IPS DF 4.7 (cell line): ENCODE measurements around the gene AMBP.

ENCODE experiments used
- DNase-seq: peaks from one replicate; pipeline ENCODE4 v3.0.0-alpha.2; 2013; ENCODE audit warnings: low spot score; ENCODE audit errors: extremely low read depth

The AMBP gene

DNA sequence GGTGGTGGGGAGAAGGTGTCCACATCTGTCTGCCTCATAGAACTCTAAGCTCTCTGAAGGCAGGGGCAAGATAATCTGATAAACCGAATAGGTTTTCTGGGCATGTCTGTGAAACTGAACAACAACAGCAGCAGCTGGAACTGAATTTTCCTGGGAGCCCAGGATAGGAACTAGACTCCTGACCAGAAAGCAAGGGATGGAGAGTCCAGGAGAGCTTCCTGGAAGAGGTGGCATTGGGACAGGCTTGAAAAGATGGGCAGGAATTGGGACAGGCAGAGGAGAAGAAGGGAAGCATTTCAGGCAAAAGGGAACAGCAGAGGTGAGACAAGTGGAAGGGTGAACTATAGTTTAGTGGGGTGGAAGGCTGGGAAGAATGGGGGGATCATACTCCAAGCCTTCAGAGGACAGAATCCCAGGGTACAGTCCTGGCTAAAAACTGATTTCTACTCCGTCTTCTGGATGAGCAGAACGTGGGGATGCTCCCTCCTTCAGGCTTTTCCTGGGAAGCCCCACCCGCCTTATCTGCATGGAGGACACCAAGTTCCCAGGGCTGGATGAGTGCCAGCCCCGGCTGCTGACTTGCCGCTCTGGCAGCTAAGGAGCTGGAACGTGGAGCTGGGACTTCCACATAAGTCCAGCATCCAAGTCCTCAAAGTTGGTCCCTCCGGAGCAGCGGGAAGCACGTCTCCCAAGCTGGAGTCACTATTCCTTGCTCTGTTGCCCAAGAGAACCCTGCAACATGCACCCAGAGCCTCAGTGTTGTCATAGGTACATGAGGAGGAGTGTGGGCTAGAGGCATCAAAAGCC is 34.9 kb upstream of the AMBP start:
- DNase-seq = no peak

DNA sequence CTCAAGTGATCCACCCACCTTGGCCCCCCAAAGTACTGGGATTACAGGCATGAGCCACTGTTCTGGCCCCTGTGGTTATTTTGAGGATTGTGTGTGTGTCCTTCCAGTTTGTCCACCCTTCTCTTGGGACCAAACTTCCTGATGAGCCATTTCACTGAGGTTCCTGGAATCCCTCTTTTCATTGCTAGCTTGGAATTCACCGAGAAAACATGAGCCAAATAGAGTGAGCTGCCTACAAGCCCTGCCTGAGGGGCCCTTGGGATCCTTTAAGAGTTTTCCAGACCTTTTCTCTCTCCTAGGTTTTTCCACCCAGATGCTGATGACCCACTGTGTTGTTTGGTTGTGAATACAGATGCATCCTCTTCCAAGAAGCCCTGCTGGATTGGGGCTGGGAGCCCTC is 34.2 kb upstream of the AMBP start:
- DNase-seq = no peak

DNA sequence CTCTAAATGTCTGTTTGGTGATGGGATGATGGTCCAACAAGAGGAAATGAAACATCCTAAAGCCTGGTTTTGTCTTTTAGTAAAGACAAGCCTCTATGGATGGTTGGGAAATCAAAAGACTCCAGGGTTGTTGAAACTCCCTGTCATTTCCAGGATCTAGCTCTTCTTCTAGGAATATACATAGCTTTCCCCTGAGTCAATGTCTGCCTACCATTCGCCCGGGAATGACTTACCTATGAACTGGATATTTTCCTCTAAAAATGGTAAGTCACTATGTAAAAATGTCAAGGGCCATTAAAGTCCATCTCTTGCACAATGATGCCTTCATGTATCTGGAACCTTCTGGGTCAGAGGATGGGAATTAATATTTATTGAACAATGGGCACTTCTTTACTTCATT is 32.1 kb upstream of the AMBP start:
- no peak for DNase-seq

DNA sequence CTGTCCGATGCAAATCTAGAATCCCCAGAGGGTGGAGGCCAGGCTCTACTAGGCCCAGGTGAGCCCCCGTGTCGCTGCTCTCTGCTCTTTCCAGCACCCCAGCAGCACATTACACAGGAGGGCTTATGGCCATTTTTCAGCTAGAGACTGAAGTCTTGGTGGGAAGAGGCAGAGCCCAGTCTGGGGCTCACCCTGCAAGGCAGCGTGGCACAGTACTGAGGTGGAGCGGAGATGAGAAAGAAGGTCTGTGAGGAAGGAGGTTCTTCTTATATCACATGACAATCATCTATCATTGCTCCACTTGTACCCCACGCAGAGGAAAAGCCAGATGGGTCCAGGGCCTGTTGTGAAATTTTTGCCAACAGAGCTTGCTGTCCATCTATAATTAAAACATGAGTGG is 31.0 kb upstream of the AMBP start:
- DNase-seq = no peak

DNA sequence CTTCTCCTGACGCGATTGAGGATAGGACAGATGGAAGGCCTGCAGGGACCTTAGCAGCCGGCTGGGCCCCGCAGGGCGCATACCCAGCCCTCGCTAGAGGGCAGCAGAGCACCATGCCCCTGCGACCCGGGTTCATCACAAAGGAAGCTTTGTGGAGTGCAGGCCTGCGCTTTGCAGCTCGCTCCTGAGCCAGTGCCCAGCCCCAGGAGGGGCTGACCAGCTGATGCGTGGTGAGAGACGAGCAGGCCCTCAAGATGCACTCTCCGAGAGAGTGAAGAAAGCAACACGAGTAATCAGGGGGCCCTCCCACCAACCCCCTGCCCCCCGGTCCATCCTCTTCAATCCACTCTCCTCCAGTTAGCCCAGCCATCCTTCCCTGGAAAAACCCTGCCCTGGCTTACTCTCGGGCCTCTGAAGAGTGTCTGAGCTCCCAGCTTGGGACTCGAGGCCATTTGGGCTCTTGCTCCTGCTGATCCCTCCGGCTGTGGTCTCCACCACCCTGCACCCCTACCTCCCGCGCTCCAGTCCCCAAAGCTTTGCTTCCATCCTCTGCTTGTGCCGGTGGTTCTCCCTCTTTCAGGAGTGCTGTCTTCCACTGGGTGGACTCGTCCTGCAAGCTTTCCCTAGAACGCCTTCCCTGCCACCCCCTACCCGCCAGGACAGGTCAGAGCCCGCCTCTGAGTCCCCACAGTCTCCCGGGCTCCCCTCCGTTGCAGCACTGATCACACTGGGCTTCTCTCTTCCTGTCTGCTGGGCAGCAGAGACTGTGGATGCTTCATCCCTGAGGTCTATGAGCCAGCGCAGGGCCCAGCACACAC is 30.1 kb upstream of the AMBP start:
- DNase-seq = peak; percentile 74

DNA sequence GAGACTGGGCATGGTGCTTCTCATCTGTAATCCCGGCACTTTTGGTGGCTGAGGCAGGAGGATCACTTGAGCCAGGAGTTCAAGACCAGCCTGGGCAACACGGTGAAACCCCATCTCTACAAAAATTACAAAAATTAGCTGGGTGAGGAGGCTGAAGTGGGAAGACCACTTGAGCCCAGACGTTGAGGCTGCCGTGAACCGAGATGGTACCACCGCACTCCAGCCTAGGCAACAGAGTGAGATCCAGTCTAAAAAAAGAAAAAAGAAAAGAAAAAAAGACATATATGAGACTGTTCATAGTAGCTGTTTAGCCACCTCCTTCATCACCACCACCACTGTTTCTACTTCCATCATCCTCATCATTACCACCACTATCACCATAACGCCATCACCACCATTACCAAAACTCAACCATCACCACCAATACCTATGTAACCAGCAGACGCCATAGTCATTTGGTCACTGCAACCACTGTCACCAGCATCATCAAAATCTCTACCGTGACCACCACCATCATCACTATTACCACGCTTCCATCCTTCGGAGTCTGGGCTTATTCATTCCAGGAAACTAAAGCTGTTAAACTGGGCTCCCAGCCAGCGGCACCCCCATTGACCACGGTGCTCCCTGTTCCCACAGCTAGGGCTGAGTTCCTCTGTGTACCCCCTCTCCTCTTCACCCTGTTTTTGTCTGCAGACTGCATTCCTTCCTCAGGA is 29.3 kb upstream of the AMBP start:
- DNase-seq = no peak

DNA sequence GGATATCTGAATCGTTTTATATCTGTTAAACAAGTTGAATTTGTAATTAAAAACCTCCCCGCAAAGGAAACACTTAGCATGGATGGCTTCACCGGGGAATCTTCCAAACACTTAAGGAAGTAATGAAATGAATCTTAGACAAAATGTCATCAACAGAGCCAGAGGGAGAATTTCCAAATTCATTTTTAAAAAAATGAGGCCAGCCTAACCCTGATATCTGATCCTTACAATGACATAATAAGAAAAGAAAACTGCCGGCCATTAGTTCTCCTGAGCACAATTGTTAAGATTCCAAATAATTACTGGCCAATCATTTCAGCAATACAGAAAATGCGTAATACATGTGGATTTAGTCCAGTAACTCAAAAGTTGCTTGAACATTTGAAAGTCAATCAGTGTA is 27.1 kb upstream of the AMBP start:
- DNase-seq = no peak

DNA sequence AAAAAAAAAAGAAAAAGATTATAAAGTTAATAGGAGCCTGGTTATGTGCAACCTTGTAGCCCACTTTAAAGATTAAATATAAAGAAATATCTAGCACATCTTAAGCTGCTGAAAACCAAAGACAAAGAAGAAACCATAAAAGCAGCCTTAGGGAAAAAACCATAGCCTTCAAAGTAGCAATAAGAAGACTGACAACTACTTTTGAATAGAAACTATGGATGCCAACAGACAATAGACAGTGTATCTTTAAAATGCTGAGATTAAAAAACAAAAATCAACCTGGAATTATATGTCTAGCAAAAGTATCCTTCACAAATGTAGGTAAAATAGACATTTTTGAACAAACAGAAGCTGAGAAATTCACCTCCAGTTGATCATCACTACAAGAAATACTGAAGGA is 24.4 kb upstream of the AMBP start:
- DNase-seq = no peak

DNA sequence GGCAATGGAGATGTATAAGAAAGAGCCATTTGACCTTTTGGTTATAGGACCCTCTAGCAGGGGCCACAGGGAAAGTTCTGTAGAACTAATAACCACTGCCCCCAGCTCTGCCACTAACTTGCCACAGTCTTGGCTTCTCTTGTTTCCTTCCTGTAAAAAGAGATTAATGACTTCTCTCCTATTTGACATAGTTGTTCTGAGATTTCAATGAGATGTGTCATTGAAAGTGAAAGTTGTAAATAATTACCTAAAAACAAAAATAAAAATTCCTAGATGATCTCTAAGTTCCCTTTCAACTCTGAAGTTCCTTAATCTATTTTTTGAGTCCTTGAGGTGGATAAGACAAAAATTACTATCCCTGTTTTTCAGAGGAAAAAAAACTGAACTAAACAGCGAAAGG is 22.4 kb upstream of the AMBP start:
- no peak for DNase-seq

DNA sequence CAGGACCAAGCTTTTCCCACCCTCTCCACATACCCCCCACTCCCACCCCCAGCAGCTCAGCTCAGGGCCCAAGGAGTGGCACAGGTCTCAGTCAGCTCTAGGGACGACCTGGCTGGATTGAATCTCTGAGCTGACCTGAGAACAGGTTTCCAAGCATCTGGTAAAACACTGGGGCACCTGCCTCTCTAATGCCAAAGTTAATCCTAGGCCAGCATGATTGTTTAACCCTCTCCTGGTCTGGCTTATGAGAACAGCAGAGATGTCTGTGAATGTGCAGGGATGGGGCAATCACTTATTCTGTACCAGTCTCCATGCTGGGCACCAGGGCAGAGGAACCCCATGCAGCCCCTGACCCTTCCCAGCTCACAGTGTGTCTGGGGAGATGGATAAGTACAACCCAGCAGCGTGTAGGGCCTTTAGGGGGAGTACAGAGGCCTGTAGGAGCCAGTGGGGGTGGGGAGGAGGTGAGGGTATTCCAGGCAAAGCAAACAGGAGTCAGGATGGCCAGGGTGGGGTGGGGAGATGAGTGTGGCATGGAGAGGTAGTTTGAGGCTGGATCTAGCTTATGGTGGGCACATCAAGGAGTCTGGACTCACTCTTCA is 21.7 kb upstream of the AMBP start:
- no peak for DNase-seq

DNA sequence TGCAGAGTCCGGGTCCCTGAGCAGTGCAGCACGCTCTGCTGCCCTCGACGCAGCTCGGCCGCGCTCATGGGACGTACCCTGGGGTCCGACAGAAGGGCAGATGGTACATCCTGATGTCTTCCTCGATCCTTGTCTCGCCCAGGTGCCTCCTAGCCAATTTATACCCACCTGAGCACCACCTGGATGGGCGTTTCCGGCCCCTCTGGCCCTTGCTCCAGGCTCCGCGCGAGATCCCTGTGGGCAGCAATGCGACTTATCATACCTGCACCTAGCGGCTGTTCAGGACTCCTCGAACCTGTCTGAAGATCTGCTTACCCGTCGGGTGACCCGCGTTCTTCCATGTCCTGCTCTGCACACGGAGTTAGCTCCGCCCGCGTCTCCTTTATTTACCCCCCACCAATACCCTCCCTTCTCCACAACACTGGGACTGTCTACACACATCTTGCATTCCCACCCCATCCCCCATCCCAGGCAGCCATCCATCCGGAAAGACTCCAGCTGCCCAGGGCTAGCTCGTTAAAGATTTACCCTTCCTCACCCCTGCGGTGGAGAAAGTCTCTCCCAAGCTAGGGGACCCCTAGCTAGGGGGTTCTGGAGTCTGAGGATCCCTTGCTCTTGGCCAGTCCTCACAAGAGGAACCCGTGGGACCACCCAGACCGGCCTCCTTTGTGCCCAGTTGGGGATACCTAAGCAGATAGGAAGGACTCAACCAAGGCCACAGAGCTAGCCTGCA is 21.0 kb upstream of the AMBP start, which contains the start of gene KIF12:
TSS of gene KIF12 (minus strand) at position 357 of the 733 bp plus-strand sequence. CDS start at position 341, 16 bp downstream.
- DNase-seq = no peak

DNA sequence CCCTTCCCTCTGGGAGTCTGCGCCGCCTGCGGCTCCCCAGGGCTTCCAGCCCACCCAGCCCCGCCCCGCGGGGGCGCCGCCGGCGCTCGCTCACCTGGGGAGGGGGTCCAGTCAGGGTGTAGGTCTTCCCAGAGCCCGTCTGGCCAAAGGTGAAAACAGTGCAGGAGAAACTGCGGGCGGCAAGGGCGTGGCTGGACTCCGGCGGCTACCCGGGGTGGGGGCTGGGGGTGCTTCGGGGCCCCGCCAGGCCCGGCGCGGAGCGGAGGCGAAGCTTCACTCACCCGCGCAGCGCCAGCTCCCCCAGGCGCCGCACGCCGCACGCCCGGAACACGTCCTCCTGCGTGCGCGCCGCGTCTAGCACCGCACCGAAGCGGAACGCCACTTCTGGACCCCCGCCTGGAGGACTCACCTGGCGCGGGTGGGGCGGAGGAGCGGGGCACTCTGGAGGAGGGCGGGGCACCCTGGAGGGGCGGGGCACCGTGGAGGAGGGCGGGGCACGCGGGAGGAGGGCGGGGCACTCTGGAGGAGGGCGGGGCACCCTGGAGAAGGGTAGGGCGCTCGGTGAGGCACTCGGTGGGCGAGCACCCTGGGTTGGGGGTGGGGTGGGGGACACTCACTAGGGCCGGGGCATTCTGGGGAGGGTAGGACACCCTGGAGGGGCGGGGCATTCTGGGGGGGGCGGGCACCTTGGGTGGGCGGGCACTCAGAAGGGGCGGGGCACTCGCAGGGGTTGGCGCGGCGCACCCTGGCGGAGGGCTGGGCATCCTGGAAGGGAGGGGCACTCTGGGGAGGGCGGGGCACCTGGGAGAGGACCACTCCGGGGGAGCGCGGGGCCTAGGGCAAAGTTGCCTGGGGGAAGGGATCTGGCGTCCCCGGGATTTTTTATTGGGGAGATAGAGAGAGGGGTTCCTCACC is 20.2 kb upstream of the AMBP start:
- DNase-seq = no peak

DNA sequence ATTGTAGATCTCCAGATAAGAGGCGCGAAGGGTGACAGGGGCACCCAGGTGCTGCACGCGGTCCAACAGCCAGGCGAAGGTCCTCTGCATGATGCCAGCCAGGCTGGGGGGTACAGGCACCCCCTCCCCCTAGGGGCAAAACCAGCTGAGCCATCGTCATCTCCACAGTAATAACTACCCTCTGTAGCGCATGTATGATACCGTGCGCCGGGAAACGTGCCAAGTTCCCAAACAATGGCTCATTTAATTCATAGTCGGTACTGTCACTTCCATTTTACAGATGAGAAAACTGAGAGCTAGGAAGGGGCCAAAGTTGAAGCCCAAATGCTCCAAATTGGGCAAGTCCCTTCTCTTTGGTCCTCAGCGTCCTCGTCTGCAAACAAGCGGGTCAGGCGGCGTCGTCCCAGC is 19.5 kb upstream of the AMBP start:
- DNase-seq = no peak

DNA sequence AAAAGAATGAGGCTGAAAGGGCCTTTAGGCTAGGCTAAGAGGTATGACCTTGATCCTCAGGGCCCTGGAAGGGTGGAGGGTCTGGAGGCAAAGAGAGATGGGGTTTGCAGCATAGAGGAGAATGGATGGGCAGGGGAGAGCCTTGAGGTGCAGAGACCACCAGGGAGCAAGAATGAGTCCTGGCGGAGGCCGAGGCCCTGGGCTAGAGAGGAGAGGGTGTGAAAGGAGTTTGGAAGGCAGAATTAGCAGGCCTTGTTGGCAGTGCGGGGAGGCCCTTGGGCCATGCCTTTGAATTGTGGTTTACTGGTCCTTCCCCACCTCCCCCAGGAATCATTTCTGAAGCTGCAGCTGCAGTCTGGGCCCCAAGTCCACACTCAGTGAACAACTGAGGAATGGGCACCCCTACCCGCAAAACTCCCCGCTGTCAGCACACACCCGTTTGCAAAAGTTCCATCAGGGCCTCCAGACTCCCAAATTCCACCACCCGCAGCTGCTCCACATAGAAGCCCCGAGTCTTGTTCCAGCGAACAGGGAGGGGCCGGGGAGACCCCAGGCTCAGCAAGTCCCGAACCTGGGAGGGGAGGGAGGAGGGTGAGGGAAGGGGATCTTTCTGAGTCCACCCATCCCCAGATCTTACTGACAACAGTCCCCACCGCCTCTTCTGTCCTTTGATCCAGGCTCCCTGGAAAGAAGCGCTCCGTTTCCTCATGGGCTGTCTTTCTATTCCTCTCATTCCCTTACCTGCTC is 18.9 kb upstream of the AMBP start:
- DNase-seq = no peak

DNA sequence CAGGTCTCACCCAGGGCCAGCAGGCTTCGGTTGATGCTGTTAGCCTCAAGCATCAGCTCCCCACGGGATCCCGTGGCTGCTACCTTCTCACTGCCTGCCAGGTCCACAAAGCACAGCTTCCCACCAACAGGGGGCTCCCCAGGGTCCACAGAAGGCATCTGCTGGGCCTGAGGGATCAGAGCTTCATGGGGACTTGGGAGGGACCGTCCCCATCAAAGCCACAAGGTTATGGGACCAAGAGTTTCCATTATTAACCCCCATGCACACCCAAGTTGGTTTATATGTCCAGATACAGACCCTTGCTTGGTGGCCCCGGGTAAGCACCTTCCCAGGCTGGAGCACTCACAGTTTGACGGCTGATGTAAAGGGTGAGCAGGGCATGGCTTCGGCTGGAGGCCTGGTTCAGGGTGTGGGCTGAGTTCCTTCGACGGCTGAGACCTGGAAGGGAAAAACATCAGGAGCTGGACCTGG is 18.0 kb upstream of the AMBP start:
- no peak for DNase-seq

DNA sequence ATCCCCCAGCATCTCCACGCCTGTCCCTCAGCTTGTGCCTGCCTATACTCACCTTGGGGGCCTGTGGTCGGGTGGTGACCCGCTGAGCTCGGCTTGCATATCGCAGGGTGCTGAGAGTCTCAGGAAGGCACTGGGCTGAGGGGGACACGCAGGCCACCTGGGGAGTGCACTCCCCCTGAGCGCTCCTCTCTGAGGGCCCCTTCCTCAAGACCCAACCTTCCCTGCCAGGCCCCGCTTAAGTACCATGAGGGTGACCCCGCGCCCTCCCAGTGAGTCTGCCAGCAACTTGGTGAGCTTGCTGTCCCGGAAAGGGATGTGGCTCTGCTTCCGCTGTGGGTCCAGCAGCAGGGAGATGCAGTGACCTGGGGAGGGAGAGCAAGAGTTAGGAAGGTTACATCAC is 16.9 kb upstream of the AMBP start:
- no peak for DNase-seq

DNA sequence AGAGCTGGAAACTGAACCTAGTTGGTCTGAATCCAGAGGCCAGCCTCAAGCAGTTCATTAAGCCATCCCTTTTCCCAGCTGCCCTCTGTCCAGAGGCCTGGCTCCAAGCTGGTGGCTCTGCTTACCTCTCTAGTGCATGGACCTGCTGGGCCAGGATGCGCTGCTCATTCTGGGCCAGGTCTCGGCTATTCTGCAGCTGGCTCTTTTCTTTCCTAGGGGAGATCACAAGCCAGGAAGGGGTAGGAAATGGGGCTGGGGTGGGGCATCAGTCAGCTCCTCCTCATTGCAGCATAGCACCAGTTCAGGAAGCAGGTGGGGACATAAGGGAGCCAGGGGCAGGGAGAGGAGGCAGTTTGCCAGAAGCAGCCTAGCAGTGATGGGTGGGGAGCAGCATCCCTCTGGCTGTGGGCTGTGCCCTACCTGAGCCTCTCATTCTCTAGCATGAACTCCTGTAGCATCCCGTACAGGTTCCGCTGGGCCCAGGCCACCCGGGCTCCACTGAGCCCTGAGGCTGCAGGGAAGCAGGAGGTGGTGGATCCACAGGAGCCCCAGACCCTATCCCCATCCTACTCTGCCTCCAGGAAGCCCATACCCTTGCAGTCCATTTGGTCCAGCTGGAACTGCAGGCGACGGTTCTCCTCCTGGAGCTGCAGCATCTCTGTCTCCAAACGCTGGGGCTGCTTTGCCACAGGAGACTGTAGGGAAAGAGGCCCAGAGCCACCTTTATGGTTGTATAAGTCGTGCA is 15.8 kb upstream of the AMBP start:
- no peak for DNase-seq

DNA sequence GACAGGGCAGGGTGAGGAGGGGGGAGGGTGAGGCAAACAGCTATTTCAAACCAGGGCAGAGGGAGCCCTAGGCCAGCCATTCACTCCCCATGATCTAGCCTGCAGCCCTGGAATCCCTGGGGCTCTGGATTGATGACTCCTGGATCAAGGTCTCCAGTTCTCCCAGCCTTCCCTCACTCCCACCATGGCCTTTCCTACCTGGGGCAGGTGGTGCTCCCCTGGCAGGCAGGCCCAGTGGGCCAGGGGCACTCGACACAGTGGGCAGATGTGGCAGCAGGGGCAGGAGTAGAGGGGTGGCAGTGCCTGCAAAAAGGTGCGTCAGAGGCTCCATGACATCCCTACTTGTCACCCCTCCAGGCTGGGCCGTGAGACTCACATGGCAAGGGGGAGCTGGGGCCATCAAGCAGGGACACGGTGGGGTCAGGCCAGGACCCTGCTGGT is 15.0 kb upstream of the AMBP start:
- no peak for DNase-seq
